Body of pancreas (tissue), 4 donors: ENCODE data around the gene RABGGTA. TPM values are rescaled to one million over a fixed set of nuclear protein-coding genes. Genes with fewer than 3 reads are reported as not detected.

ENCODE experiments used
- ATAC-seq: fragments of 150-250 bp; one replicate; pipeline ENCODE4 v1.9.1; 2016
- DNase-seq, 4 donors: peaks; one replicate each; pipeline ENCODE4 v3.0.0-alpha.2; 2019
- H3K27ac ChIP-seq, 4 donors: fragments of 200-600 bp; sonication (generic); 1 replicate in 3 of 4; 2 replicates in 1 of 4; pipeline versions ENCODE4 v1.5.1 to v1.6.1; 2016 to 2019; ENCODE audit warnings: mild to moderate bottlenecking in 1 of 4, mixed read lengths in 1 of 4, moderate library complexity in 1 of 4
- H3K27me3 ChIP-seq, 2 donors: fragments of 200-600 bp; sonication (generic); one replicate each; pipeline ENCODE4 v1.6.0; 2016; ENCODE audit warnings: mild to moderate bottlenecking in 1 of 2
- H3K36me3 ChIP-seq, 2 donors: fragments of 200-600 bp; sonication (generic); replicated peaks in 1 of 2; 2 replicates each; pipeline ENCODE4 v1.5.1; 2016; ENCODE audit warnings: low read depth in 2 of 2; ENCODE audit not compliant: insufficient read depth in 1 of 2
- H3K4me1 ChIP-seq: fragments of 200-600 bp; sonication (generic); one replicate; pipeline ENCODE4 v1.6.0; 2016
- H3K4me3 ChIP-seq, 2 donors: fragments of 200-600 bp; sonication (generic); 1 replicate in 1 of 2; 2 replicates in 1 of 2; pipeline ENCODE4 v1.5.1; 2016 to 2019
- H3K9me3 ChIP-seq, 3 donors: fragments of 200-600 bp; sonication (generic); 1 replicate in 2 of 3; 2 replicates in 1 of 3; pipeline ENCODE4 v1.5.1; 2016
- CTCF ChIP-seq, 7 experiments: fragments of 450-650 bp in 4 of 7; fragments of 200-600 bp in 3 of 7; sonication (generic) in 3 of 7; IDR thresholded peaks; one replicate each; pipeline ENCODE4 v1.5.1; 2016 to 2019; ENCODE audit warnings: antibody characterized with exemption in 7 of 7
- POLR2A ChIP-seq, 3 donors: fragments of 450-650 bp; IDR thresholded peaks; one replicate each; pipeline ENCODE4 v1.6.1; 2016; ENCODE audit warnings: antibody characterized with exemption in 3 of 3, mild to moderate bottlenecking in 2 of 3
- WGBS, 2 donors: methylation state at CpG; one replicate each; pipeline ENCODE4 v1.1.5; 2017; 5-methylcytosine and 5-hydroxymethylcytosine counted together
- intact Hi-C: fragments of 100-400 bp; cut with DNase I; formaldehyde crosslinking; loops from one replicate; pipeline ENCODE4 v1.15.1; 2023
- total RNA-seq, 2 donors: library from RNA; depleted of rRNA; stranded (reverse); fragments of >200 nt; gene quantifications; one replicate each; pipeline ENCODE4 v1.1.0, GENCODE V29; 2016

The RABGGTA gene
- total RNA-seq, 2 donors from 2014 or later, result 18.4 to 90.0 TPM

GRCh38 chr14:24308342-24309124 is 37.1 kb upstream of the RABGGTA start:
- Histone ChIP-seq H3K4me3 (no peak overlapping the region), H3K36me3 (peaks cover 6 to 21% of the 10 kb centered on the region in 2 donors), H3K27ac (peak overlapping the region; percentile 77 to 92 (median 82)), H3K9me3 (no peaks in the 10 kb centered on the region), H3K4me1 (peaks cover 62% of the 10 kb centered on the region), H3K27me3 (no peaks in the 10 kb centered on the region)
- TF ChIP-seq CTCF (IDR thresholded peaks at IDR 0.05) (no peak), POLR2A (IDR thresholded peaks at IDR 0.05) (no peak)
- intact Hi-C loops, result no loop called here
- DNase-seq (no peak), ATAC-seq (no peak)
- WGBS, 2 donors, result 69 to 74% methylated on average over 7 of the region's 7 CpGs

- DNase-seq (peak; percentile 85 to 92 (median 90)), ATAC-seq (peak; percentile 72)
- peak; percentile 41 to 55 (median 54) for TF ChIP-seq POLR2A (IDR thresholded peaks at IDR 0.05)
- TF ChIP-seq CTCF (IDR thresholded peaks at IDR 0.05), result peak; percentile 83 to 97 (median 93)
- Histone ChIP-seq H3K4me1 (peaks cover 62% of the 10 kb centered on the region), H3K36me3 (peaks cover 6 to 26% of the 10 kb centered on the region in 2 donors), H3K27me3 (no peaks in the 10 kb centered on the region), H3K27ac (peak within 1 kb of the TSS; percentile 77 to 92 (median 82)), H3K9me3 (no peaks in the 10 kb centered on the region), H3K4me3 (no peak within 1 kb of the TSS)
- intact Hi-C loops, result no loop called here
- WGBS, 2 donors, result 27 to 29% methylated on average over 6 of the region's 6 CpGs
Measured at GRCh38 chr14:24307575-24308341, 36.4 kb upstream of the RABGGTA start, which contains the start of gene CIDEB. Gene CIDEB, minus strand, starts transcription at chr14:24307977. Its CDS starts 119 bp downstream, at chr14:24307858.

- WGBS, 2 donors, result 74 to 75% methylated on average over 10 to 11 of the region's 11 CpGs
Measured at GRCh38 chr14:24307156-24307574, 35.8 kb upstream of the RABGGTA start.

GRCh38 chr14:24304019-24304387 is 32.6 kb upstream of the RABGGTA start:
- Histone ChIP-seq H3K36me3 (peaks cover 6 to 35% of the 10 kb centered on the region in 2 donors), H3K27me3 (no peaks in the 10 kb centered on the region), H3K4me3 (no peak overlapping the region), H3K27ac (no peak overlapping the region), H3K9me3 (no peaks in the 10 kb centered on the region), H3K4me1 (peaks cover 51% of the 10 kb centered on the region)
- DNase-seq (no peak), ATAC-seq (no peak)
- 91 to 94% methylated on average over 8 to 11 of the region's 11 CpGs for WGBS, 2 donors
- intact Hi-C loops, result no loop called here
- no peak for TF ChIP-seq CTCF (IDR thresholded peaks at IDR 0.05)
- no peak for TF ChIP-seq POLR2A (IDR thresholded peaks at IDR 0.05)

More at GRCh38 chr14:24307156-24307574, 35.8 kb upstream of the RABGGTA start:
- ATAC-seq, result no peak
- Histone ChIP-seq H3K27me3 (no peaks in the 10 kb centered on the region), H3K27ac (peak overlapping the region; percentile 77 to 92 (median 82)), H3K4me1 (peaks cover 62% of the 10 kb centered on the region), H3K4me3 (no peak overlapping the region), H3K36me3 (peaks cover 6 to 32% of the 10 kb centered on the region in 2 donors), H3K9me3 (no peaks in the 10 kb centered on the region)
- DNase-seq, result peak in 1 of 4 donors; percentile 50
- no peak for TF ChIP-seq CTCF (IDR thresholded peaks at IDR 0.05)
- no peak for TF ChIP-seq POLR2A (IDR thresholded peaks at IDR 0.05)
- intact Hi-C loops, result no loop called here
